HepG2 (cell line): ENCODE results near the gene TECTA.

Experiments
- ATM ChIP-seq: fragments of 450-650 bp; IDR thresholded peaks from 2 replicates; pipeline ENCODE4 v1.7.1; 2017; ENCODE audit warnings: mild to moderate bottlenecking, borderline replicate concordance
- ZNF766 ChIP-seq: sonication (generic); formaldehyde crosslinking; IDR thresholded peaks from 2 replicates; pipeline ENCODE4 v1.5.0; 2020; ENCODE audit warnings: missing genetic modification reagents, borderline replicate concordance

- TF ChIP-seq ZNF766 (CRISPR knock-in tag) (no peak), ATM (no peak)
Measured at GRCh38 chr11:121163658-121164308, 62.7 kb downstream of the TECTA start.
